ENCODE results near the gene TMEM158.

The TMEM158 gene

GRCh38 chr3:45244356-45244755 is 18.3 kb upstream of the TMEM158 start:
- Mint-ChIP-seq H3K4me3 (no peak overlapping the region), H3K36me3 (ENCODE audit: low read depth) (no peaks in the 10 kb centered on the region), H3K9me3 (no peaks in the 10 kb centered on the region), H3K4me1 (ENCODE audit: low read depth) (no peaks in the 10 kb centered on the region), H3K27ac (no peak overlapping the region), H3K27me3 (peaks cover 10% of the 10 kb centered on the region)

GRCh38 chr3:45241206-45241605 is 15.1 kb upstream of the TMEM158 start:
- Mint-ChIP-seq H3K4me3 (no peak overlapping the region), H3K36me3 (ENCODE audit: low read depth) (no peaks in the 10 kb centered on the region), H3K27ac (no peak overlapping the region), H3K27me3 (peaks cover 15% of the 10 kb centered on the region), H3K9me3 (no peaks in the 10 kb centered on the region), H3K4me1 (ENCODE audit: low read depth) (no peaks in the 10 kb centered on the region)

- H3K27ac Mint-ChIP-seq: no peak overlapping the region
- H3K36me3 Mint-ChIP-seq (ENCODE audit: low read depth): no peaks in the 10 kb centered on the region
- no peaks in the 10 kb centered on the region for H3K4me1 Mint-ChIP-seq (ENCODE audit: low read depth)
- H3K27me3 Mint-ChIP-seq: peaks cover 15% of the 10 kb centered on the region
- peaks cover 5% of the 10 kb centered on the region for H3K9me3 Mint-ChIP-seq
- H3K4me3 Mint-ChIP-seq: no peak overlapping the region
Measured at GRCh38 chr3:45240292-45240691, 14.2 kb upstream of the TMEM158 start.

GRCh38 chr3:45239254-45239653 is 13.2 kb upstream of the TMEM158 start:
- no peak overlapping the region for H3K27ac Mint-ChIP-seq
- peaks cover 7% of the 10 kb centered on the region for H3K9me3 Mint-ChIP-seq
- H3K36me3 Mint-ChIP-seq (ENCODE audit: low read depth): no peaks in the 10 kb centered on the region
- H3K4me1 Mint-ChIP-seq (ENCODE audit: low read depth): no peaks in the 10 kb centered on the region
- peaks cover 14% of the 10 kb centered on the region for H3K27me3 Mint-ChIP-seq
- H3K4me3 Mint-ChIP-seq: no peak overlapping the region

GRCh38 chr3:45236964-45237363 is 10.9 kb upstream of the TMEM158 start:
- Mint-ChIP-seq H3K36me3 (ENCODE audit: low read depth) (no peaks in the 10 kb centered on the region), H3K27me3 (peaks cover 12% of the 10 kb centered on the region), H3K4me3 (no peak overlapping the region), H3K4me1 (ENCODE audit: low read depth) (no peaks in the 10 kb centered on the region), H3K9me3 (peaks cover 7% of the 10 kb centered on the region), H3K27ac (no peak overlapping the region)

- peaks cover 23% of the 10 kb centered on the region for H3K27me3 Mint-ChIP-seq
Measured at GRCh38 chr3:45235409-45235808, 9.3 kb upstream of the TMEM158 start.

GRCh38 chr3:45234250-45234649 is 8.2 kb upstream of the TMEM158 start:
- no peaks in the 10 kb centered on the region for H3K4me1 Mint-ChIP-seq (ENCODE audit: low read depth)
- H3K4me3 Mint-ChIP-seq: no peak overlapping the region
- no peak overlapping the region for H3K27ac Mint-ChIP-seq
- no peaks in the 10 kb centered on the region for H3K36me3 Mint-ChIP-seq (ENCODE audit: low read depth)
- peaks cover 29% of the 10 kb centered on the region for H3K27me3 Mint-ChIP-seq
- peaks cover 7% of the 10 kb centered on the region for H3K9me3 Mint-ChIP-seq

More at GRCh38 chr3:45235409-45235808, 9.3 kb upstream of the TMEM158 start:
- H3K9me3 Mint-ChIP-seq: peaks cover 7% of the 10 kb centered on the region
- H3K27ac Mint-ChIP-seq: no peak overlapping the region
- no peaks in the 10 kb centered on the region for H3K36me3 Mint-ChIP-seq (ENCODE audit: low read depth)
- no peak overlapping the region for H3K4me3 Mint-ChIP-seq
- H3K4me1 Mint-ChIP-seq (ENCODE audit: low read depth): no peaks in the 10 kb centered on the region

GRCh38 chr3:45232521-45232920 is 6.4 kb upstream of the TMEM158 start:
- H3K27me3 Mint-ChIP-seq: peaks cover 40% of the 10 kb centered on the region
- no peaks in the 10 kb centered on the region for H3K36me3 Mint-ChIP-seq (ENCODE audit: low read depth)
- H3K27ac Mint-ChIP-seq: no peak overlapping the region
- H3K4me1 Mint-ChIP-seq (ENCODE audit: low read depth): no peaks in the 10 kb centered on the region
- H3K9me3 Mint-ChIP-seq: peaks cover 7% of the 10 kb centered on the region
- no peak overlapping the region for H3K4me3 Mint-ChIP-seq

GRCh38 chr3:45227946-45228345 is 1.9 kb upstream of the TMEM158 start:
- Mint-ChIP-seq H3K4me3 (no peak overlapping the region), H3K27me3 (peaks cover 71% of the 10 kb centered on the region), H3K9me3 (no peaks in the 10 kb centered on the region), H3K36me3 (ENCODE audit: low read depth) (no peaks in the 10 kb centered on the region), H3K27ac (no peak overlapping the region), H3K4me1 (ENCODE audit: low read depth) (peaks cover 17% of the 10 kb centered on the region)

GRCh38 chr3:45227071-45227820 is 1.2 kb upstream of the TMEM158 start:
- Mint-ChIP-seq H3K9me3 (no peaks in the 10 kb centered on the region), H3K4me3 (no peak overlapping the region), H3K27ac (no peak overlapping the region), H3K36me3 (ENCODE audit: low read depth) (no peaks in the 10 kb centered on the region), H3K27me3 (peaks cover 78% of the 10 kb centered on the region), H3K4me1 (ENCODE audit: low read depth) (peaks cover 17% of the 10 kb centered on the region)

- peaks cover 79% of the 10 kb centered on the region for H3K27me3 Mint-ChIP-seq
- peaks cover 17% of the 10 kb centered on the region for H3K4me1 Mint-ChIP-seq (ENCODE audit: low read depth)
- no peaks in the 10 kb centered on the region for H3K36me3 Mint-ChIP-seq (ENCODE audit: low read depth)
- no peak overlapping the region for H3K27ac Mint-ChIP-seq
- no peak overlapping the region for H3K4me3 Mint-ChIP-seq
- H3K9me3 Mint-ChIP-seq: no peaks in the 10 kb centered on the region
Measured at GRCh38 chr3:45225465-45226205, 452 bp downstream of the TMEM158 start.

- peak overlapping the region; percentile 67 for H3K27ac Mint-ChIP-seq
- H3K4me1 Mint-ChIP-seq (ENCODE audit: low read depth): peaks cover 17% of the 10 kb centered on the region
- peaks cover 79% of the 10 kb centered on the region for H3K27me3 Mint-ChIP-seq
- H3K36me3 Mint-ChIP-seq (ENCODE audit: low read depth): no peaks in the 10 kb centered on the region
- no peaks in the 10 kb centered on the region for H3K9me3 Mint-ChIP-seq
- H3K4me3 Mint-ChIP-seq: peak overlapping the region; percentile 83
Measured at GRCh38 chr3:45224824-45225464, 1.1 kb downstream of the TMEM158 start.

GRCh38 chr3:45223889-45224727 is 2.0 kb downstream of the TMEM158 start:
- Mint-ChIP-seq H3K4me1 (ENCODE audit: low read depth) (peaks cover 17% of the 10 kb centered on the region), H3K27ac (no peak overlapping the region), H3K27me3 (peaks cover 74% of the 10 kb centered on the region), H3K4me3 (peak overlapping the region; percentile 83), H3K36me3 (ENCODE audit: low read depth) (no peaks in the 10 kb centered on the region), H3K9me3 (no peaks in the 10 kb centered on the region)

- no peaks in the 10 kb centered on the region for H3K36me3 Mint-ChIP-seq (ENCODE audit: low read depth)
- no peaks in the 10 kb centered on the region for H3K9me3 Mint-ChIP-seq
- peaks cover 46% of the 10 kb centered on the region for H3K27me3 Mint-ChIP-seq
- H3K4me1 Mint-ChIP-seq (ENCODE audit: low read depth): peaks cover 9% of the 10 kb centered on the region
- H3K4me3 Mint-ChIP-seq: no peak overlapping the region
- H3K27ac Mint-ChIP-seq: no peak overlapping the region
Measured at GRCh38 chr3:45219694-45220093, 6.4 kb downstream of the TMEM158 start.
